T-cell (primary cell): Measurements from ENCODE around the gene C10orf90. TPM values are rescaled to one million over a fixed set of nuclear protein-coding genes. Genes with fewer than 3 reads are reported as not detected.

Experiments
- ATAC-seq, 4 experiments: fragments of 200-7000 bp in 3 of 4; fragments of 150-1000 bp in 1 of 4; cut with Tn5 transposase; replicated peaks in 1 of 4; 1 replicate in 3 of 4; 2 replicates in 1 of 4; pipeline ENCODE4 v1.10.0; 2021; ENCODE audit warnings: moderate library complexity in 3 of 4, mild to moderate bottlenecking in 2 of 4, moderate number of reproducible peaks in 1 of 4
- CTCF ChIA-PET, 2 donors: fragments of 300-600 bp; sonication (Branson Sonifier 250); formaldehyde crosslinking; loops; one replicate each; lab custom pipeline; 2022; ENCODE audit warnings: antibody characterized with exemption in 2 of 2; lab: Charles Lee
- POLR2A ChIA-PET, 2 donors: fragments of 300-600 bp; sonication (Branson Sonifier 250); formaldehyde crosslinking; loops; one replicate each; lab custom pipeline; 2022; ENCODE audit warnings: antibody characterized with exemption in 2 of 2; lab: Charles Lee
- DNase-seq, 35 experiments: peaks; one replicate each; pipeline versions ENCODE4 v3.0.0 to v3.0.0-alpha.2; 2013 to 2023
- H3K27ac ChIP-seq: one replicate; pipeline ENCODE4 v1.5.1; 2013; ENCODE audit warnings: low read length
- H3K27me3 ChIP-seq, 2 experiments: replicated peaks in 1 of 2; 1 replicate in 1 of 2; 2 replicates in 1 of 2; pipeline versions ENCODE4 v1.6.1 to v1.7.0; 2013; ENCODE audit warnings: low read length in 1 of 2, mixed read lengths in 1 of 2; ENCODE audit not compliant: control insufficient read depth in 2 of 2, insufficient read depth in 2 of 2; ENCODE audit errors: extremely low read depth in 1 of 2
- H3K36me3 ChIP-seq, 2 donors: 1 replicate in 1 of 2; 2 replicates in 1 of 2; pipeline versions ENCODE4 v1.6.1 to v1.7.0; 2013; ENCODE audit warnings: low read length in 1 of 2; ENCODE audit not compliant: control insufficient read depth in 2 of 2, insufficient read depth in 1 of 2; ENCODE audit errors: extremely low read depth in 1 of 2
- H3K4me1 ChIP-seq, 2 experiments: 1 replicate in 1 of 2; 2 replicates in 1 of 2; pipeline versions ENCODE4 v1.6.1 to v1.7.0; 2013; ENCODE audit warnings: low read length in 2 of 2, mixed read lengths in 1 of 2; ENCODE audit not compliant: insufficient read depth in 2 of 2, control insufficient read depth in 1 of 2; ENCODE audit errors: extremely low read depth in 1 of 2
- H3K4me3 ChIP-seq, 2 donors: 1 replicate in 1 of 2; 2 replicates in 1 of 2; pipeline versions ENCODE4 v1.5.1 to v1.7.0; 2013; ENCODE audit warnings: mild to moderate bottlenecking in 2 of 2, low read length in 1 of 2, moderate library complexity in 1 of 2; ENCODE audit not compliant: control insufficient read depth in 1 of 2; ENCODE audit errors: extremely low read depth in 1 of 2
- H3K9me3 ChIP-seq: 2 replicates; pipeline ENCODE4 v1.7.0; 2013
- H3K27ac Mint-ChIP-seq, 2 donors: one replicate each; pipeline ENCODE4 v1.8.0; 2020 to 2021; ENCODE audit warnings: mild to moderate bottlenecking in 2 of 2, mixed read lengths in 2 of 2
- H3K27me3 Mint-ChIP-seq, 2 donors: one replicate each; pipeline ENCODE4 v1.8.0; 2021 to 2022; ENCODE audit warnings: mixed read lengths in 2 of 2
- H3K36me3 Mint-ChIP-seq: one replicate; pipeline ENCODE4 v1.8.0; 2021; ENCODE audit warnings: mixed read lengths
- H3K4me1 Mint-ChIP-seq, 3 donors: one replicate each; pipeline ENCODE4 v1.8.0; 2020 to 2022; ENCODE audit warnings: mixed read lengths in 3 of 3, mild to moderate bottlenecking in 1 of 3
- H3K4me3 Mint-ChIP-seq, 3 donors: one replicate each; pipeline ENCODE4 v1.8.0; 2020 to 2022; ENCODE audit warnings: mild to moderate bottlenecking in 3 of 3, mixed read lengths in 3 of 3, moderate library complexity in 3 of 3
- H3K9me3 Mint-ChIP-seq, 3 donors: one replicate each; pipeline ENCODE4 v1.8.0; 2020 to 2022; ENCODE audit warnings: mixed read lengths in 3 of 3
- WGBS: methylation state at CpG from one replicate; pipeline ENCODE4 v1.1.5; 2013; ENCODE audit warnings: missing lambda C conversion rate; ENCODE audit not compliant: insufficient coverage; 5-methylcytosine and 5-hydroxymethylcytosine counted together
- total RNA-seq, 35 experiments: library from RNA in 6 of 35; stranded (reverse) in 6 of 35; fragments of 120-200 nt in 1 of 35; gene quantifications; one replicate each; pipeline versions ENCODE4 v1.2.1 to v1.2.4 and lab custom pipeline; 2013 to 2026

Gene C10orf90
- total RNA-seq, 5 donors from 2014 or later (not counting 1 experiment from before 2014, with no cell fraction given) = not detected

- WGBS = 59% methylated on average over 3 of the region's 3 CpGs
Measured at GRCh38 chr10:126500866-126501265, 169.6 kb downstream of the C10orf90 start.

GRCh38 chr10:126500185-126500584 is 170.3 kb downstream of the C10orf90 start:
- no peaks in the 10 kb centered on the region for H3K9me3 ChIP-seq
- H3K9me3 Mint-ChIP-seq = no peaks in the 10 kb centered on the region
- no peaks in the 10 kb centered on the region for H3K4me1 Mint-ChIP-seq
- no peak overlapping the region for H3K27ac ChIP-seq
- peaks cover 0 to 3% of the 10 kb centered on the region in 2 experiments for H3K27me3 ChIP-seq
- WGBS = 60% methylated on average over 2 of the region's 4 CpGs
- H3K36me3 Mint-ChIP-seq = no peaks in the 10 kb centered on the region
- ChIA-PET POLR2A (no interaction called here), CTCF (no interaction called here)
- H3K4me1 ChIP-seq = no peaks in the 10 kb centered on the region
- no peak overlapping the region for H3K4me3 ChIP-seq
- no peak overlapping the region for H3K4me3 Mint-ChIP-seq
- DNase-seq (no peak), ATAC-seq (no peak)
- peaks cover 0 to 5% of the 10 kb centered on the region in 2 donors for H3K27me3 Mint-ChIP-seq
- no peak overlapping the region for H3K27ac Mint-ChIP-seq
- H3K36me3 ChIP-seq = no peaks in the 10 kb centered on the region

More at GRCh38 chr10:126500866-126501265, 169.6 kb downstream of the C10orf90 start:
- no peak for ATAC-seq
- H3K36me3 Mint-ChIP-seq = no peaks in the 10 kb centered on the region
- no peaks in the 10 kb centered on the region for H3K4me1 Mint-ChIP-seq
- Histone ChIP-seq H3K9me3 (no peaks in the 10 kb centered on the region), H3K4me1 (no peaks in the 10 kb centered on the region), H3K27me3 (peaks cover 0 to 3% of the 10 kb centered on the region in 2 experiments), H3K36me3 (no peaks in the 10 kb centered on the region), H3K4me3 (no peak overlapping the region), H3K27ac (no peak overlapping the region)
- no peak for DNase-seq
- H3K9me3 Mint-ChIP-seq = no peaks in the 10 kb centered on the region
- ChIA-PET POLR2A (no interaction called here), CTCF (no interaction called here)
- H3K27ac Mint-ChIP-seq = no peak overlapping the region
- H3K27me3 Mint-ChIP-seq = peaks cover 0 to 5% of the 10 kb centered on the region in 2 donors
- no peak overlapping the region for H3K4me3 Mint-ChIP-seq

- Histone ChIP-seq H3K4me1 (no peaks in the 10 kb centered on the region), H3K4me3 (no peak overlapping the region), H3K36me3 (no peaks in the 10 kb centered on the region), H3K27ac (no peak overlapping the region), H3K27me3 (peaks cover 0 to 3% of the 10 kb centered on the region in 2 experiments), H3K9me3 (no peaks in the 10 kb centered on the region)
- DNase-seq (no peak), ATAC-seq (no peak)
- ChIA-PET CTCF (no interaction called here), POLR2A (no interaction called here)
- Mint-ChIP-seq H3K27ac (no peak overlapping the region), H3K4me3 (no peak overlapping the region), H3K9me3 (no peaks in the 10 kb centered on the region), H3K4me1 (no peaks in the 10 kb centered on the region), H3K36me3 (no peaks in the 10 kb centered on the region), H3K27me3 (peaks cover 0 to 5% of the 10 kb centered on the region in 2 donors)
- WGBS = no CpG with 5 or more reads among the region's 6 CpGs
Measured at GRCh38 chr10:126499744-126500143, 170.7 kb downstream of the C10orf90 start.

- Histone ChIP-seq H3K4me3 (no peak overlapping the region), H3K36me3 (no peaks in the 10 kb centered on the region), H3K9me3 (no peaks in the 10 kb centered on the region), H3K27ac (no peak overlapping the region), H3K4me1 (no peaks in the 10 kb centered on the region), H3K27me3 (no peaks in the 10 kb centered on the region)
- H3K4me3 Mint-ChIP-seq = no peak overlapping the region
- no peaks in the 10 kb centered on the region for H3K4me1 Mint-ChIP-seq
- H3K9me3 Mint-ChIP-seq = no peaks in the 10 kb centered on the region
- H3K27ac Mint-ChIP-seq = no peak overlapping the region
- peaks cover 0 to 5% of the 10 kb centered on the region in 2 donors for H3K27me3 Mint-ChIP-seq
- no peaks in the 10 kb centered on the region for H3K36me3 Mint-ChIP-seq
- ChIA-PET POLR2A (no interaction called here), CTCF (no interaction called here)
- ATAC-seq (no peak), DNase-seq (no peak)
- 71% methylated on average over 1 of the region's 2 CpGs for WGBS
Measured at GRCh38 chr10:126497672-126498071, 172.8 kb downstream of the C10orf90 start.

- Histone ChIP-seq H3K9me3 (no peaks in the 10 kb centered on the region), H3K36me3 (no peaks in the 10 kb centered on the region), H3K4me3 (no peak overlapping the region), H3K27me3 (no peaks in the 10 kb centered on the region), H3K27ac (no peak overlapping the region), H3K4me1 (no peaks in the 10 kb centered on the region)
- Mint-ChIP-seq H3K27me3 (peaks cover 0 to 5% of the 10 kb centered on the region in 2 donors), H3K27ac (no peak overlapping the region), H3K4me1 (no peaks in the 10 kb centered on the region), H3K4me3 (no peak overlapping the region), H3K9me3 (no peaks in the 10 kb centered on the region), H3K36me3 (no peaks in the 10 kb centered on the region)
- ATAC-seq (no peak), DNase-seq (no peak)
- ChIA-PET POLR2A (no interaction called here), CTCF (no interaction called here)
- WGBS = 77% methylated on average over 14 of the region's 16 CpGs
Measured at GRCh38 chr10:126496771-126497545, 173.5 kb downstream of the C10orf90 start.

- H3K27ac ChIP-seq = no peak overlapping the region
- Mint-ChIP-seq H3K4me3 (no peak overlapping the region), H3K4me1 (no peaks in the 10 kb centered on the region), H3K27me3 (peaks cover 0 to 2% of the 10 kb centered on the region in 2 donors), H3K27ac (no peak overlapping the region), H3K9me3 (peaks cover 0 to 13% (median 2%) of the 10 kb centered on the region in 3 donors), H3K36me3 (no peaks in the 10 kb centered on the region)
- no peaks in the 10 kb centered on the region for H3K9me3 ChIP-seq
- ATAC-seq = no peak
- no peak overlapping the region for H3K4me3 ChIP-seq
- DNase-seq = no peak
- no peaks in the 10 kb centered on the region for H3K27me3 ChIP-seq
- POLR2A ChIA-PET = no interaction called here
- CTCF ChIA-PET = no interaction called here
- WGBS = no CpG with 5 or more reads among the region's 7 CpGs
- H3K36me3 ChIP-seq = no peaks in the 10 kb centered on the region
- no peaks in the 10 kb centered on the region for H3K4me1 ChIP-seq
Measured at GRCh38 chr10:126491476-126491875, 179.0 kb downstream of the C10orf90 start.
